ENCODE measurements around the gene OTUD5.
"Not testable (repeated sequence)": the region's sequence is repeated elsewhere in the genome, so short reads cannot be mapped to it uniquely, and the experiment has no call there.

OTUD5 gene

GRCh38 chrX:48957477-48957826 lies at the start of gene OTUD5:
OTUD5 (minus strand) TSS chrX:48957607; CDS start chrX:48957570, 37 bp downstream.
- DNase-seq (ENCODE audit: extremely low read depth in 1 of 2, low read depth in 1 of 2): peak; percentile 57 to 58

- DNase-seq (ENCODE audit: extremely low read depth in 1 of 2, low read depth in 1 of 2): no peak
These were observed 46.3 kb upstream of the OTUD5 start for GRCh38 chrX:49003696-49004095.

GRCh38 chrX:49002091-49002935 lies 44.9 kb upstream of the OTUD5 start, which contains the start of gene GRIPAP1:
GRIPAP1 (minus strand) TSS chrX:49002264; CDS start chrX:49002229, 35 bp downstream.
- peak; percentile 44 to 51 for DNase-seq (ENCODE audit: extremely low read depth in 1 of 2, low read depth in 1 of 2)

- DNase-seq (ENCODE audit: extremely low read depth in 1 of 2, low read depth in 1 of 2): peak; percentile 17 to 41
These were observed 44.2 kb upstream of the OTUD5 start for GRCh38 chrX:49001521-49002090.

- no peak for DNase-seq (ENCODE audit: extremely low read depth in 1 of 2, low read depth in 1 of 2)
These were observed 43.2 kb upstream of the OTUD5 start for GRCh38 chrX:49000636-49001035.

GRCh38 chrX:48999030-48999429 lies 41.6 kb upstream of the OTUD5 start:
- no peak for DNase-seq (ENCODE audit: extremely low read depth in 1 of 2, low read depth in 1 of 2)

GRCh38 chrX:48998391-48998790 lies 41.0 kb upstream of the OTUD5 start:
- no peak for DNase-seq (ENCODE audit: extremely low read depth in 1 of 2, low read depth in 1 of 2)

GRCh38 chrX:48997865-48998264 lies 40.5 kb upstream of the OTUD5 start:
- DNase-seq (ENCODE audit: extremely low read depth in 1 of 2, low read depth in 1 of 2): no peak

- no peak for DNase-seq (ENCODE audit: extremely low read depth in 1 of 2, low read depth in 1 of 2)
These were observed 40.0 kb upstream of the OTUD5 start for GRCh38 chrX:48997455-48997854.

GRCh38 chrX:48996969-48997368 lies 39.6 kb upstream of the OTUD5 start:
- DNase-seq (ENCODE audit: extremely low read depth in 1 of 2, low read depth in 1 of 2): no peak

GRCh38 chrX:48992341-48992740 lies 34.9 kb upstream of the OTUD5 start:
- DNase-seq (ENCODE audit: extremely low read depth in 1 of 2, low read depth in 1 of 2): no peak

- DNase-seq (ENCODE audit: extremely low read depth in 1 of 2, low read depth in 1 of 2): no peak
These were observed 32.1 kb upstream of the OTUD5 start for GRCh38 chrX:48989483-48989882.

- no peak for DNase-seq (ENCODE audit: extremely low read depth in 1 of 2, low read depth in 1 of 2)
These were observed 26.5 kb upstream of the OTUD5 start for GRCh38 chrX:48983896-48984295.

GRCh38 chrX:48983081-48983480 lies 25.7 kb upstream of the OTUD5 start:
- no peak for DNase-seq (ENCODE audit: extremely low read depth in 1 of 2, low read depth in 1 of 2)

GRCh38 chrX:48981178-48981577 lies 23.8 kb upstream of the OTUD5 start:
- DNase-seq (ENCODE audit: extremely low read depth in 1 of 2, low read depth in 1 of 2): no peak

GRCh38 chrX:48980341-48980740 lies 22.9 kb upstream of the OTUD5 start:
- DNase-seq (ENCODE audit: extremely low read depth in 1 of 2, low read depth in 1 of 2): not testable (repeated sequence)

GRCh38 chrX:48978226-48978625 lies 20.8 kb upstream of the OTUD5 start:
- no peak for DNase-seq (ENCODE audit: extremely low read depth in 1 of 2, low read depth in 1 of 2)

- DNase-seq (ENCODE audit: extremely low read depth in 1 of 2, low read depth in 1 of 2): no peak
These were observed 18.7 kb upstream of the OTUD5 start for GRCh38 chrX:48976086-48976485.

- no peak for DNase-seq (ENCODE audit: extremely low read depth in 1 of 2, low read depth in 1 of 2)
These were observed 18.1 kb upstream of the OTUD5 start for GRCh38 chrX:48975541-48975940.

- no peak for DNase-seq (ENCODE audit: extremely low read depth in 1 of 2, low read depth in 1 of 2)
These were observed 17.6 kb upstream of the OTUD5 start for GRCh38 chrX:48975041-48975440.

GRCh38 chrX:48974574-48974973 lies 17.2 kb upstream of the OTUD5 start:
- DNase-seq (ENCODE audit: extremely low read depth in 1 of 2, low read depth in 1 of 2): no peak

GRCh38 chrX:48974033-48974432 lies 16.6 kb upstream of the OTUD5 start:
- DNase-seq (ENCODE audit: extremely low read depth in 1 of 2, low read depth in 1 of 2): no peak

Data from stimulated activated CD8-positive, alpha-beta memory T cell treated with anti-CD3 and anti-CD28 coated beads, Interleukin-7, amount 100 ng/mL, for 48 hours (primary cell).